Stimulated activated CD8-positive, alpha-beta memory T cell treated with anti-CD3 and anti-CD28 coated beads, Interleukin-12 subunit alpha, Interleukin-12 subunit beta, amount 100 ng/mL, for 4 hours (primary cell): ENCODE data around the gene PPP1CB.
A peak's percentile ranks its signal among the peaks of the same experiment; 100 is the strongest.
"Not testable (repeated sequence)": the region's sequence is repeated elsewhere in the genome, so short reads cannot be mapped to it uniquely, and the experiment has no call there.

Experiments used
- DNase-seq: peaks from one replicate; pipeline ENCODE4 v3.0.0-alpha.2; 2020; ENCODE audit warnings: low read depth

Gene PPP1CB

GRCh38 chr2:28751252-28751955, at the start of gene PPP1CB:
TSS of gene PPP1CB (plus strand) at chr2:28751830. CDS start at chr2:28752125, 295 bp downstream.
- peak; percentile 95 for DNase-seq

- DNase-seq = no peak
Observed at GRCh38 chr2:28702415-28702861, 49.2 kb upstream of the PPP1CB start.

GRCh38 chr2:28702878-28703277, 48.8 kb upstream of the PPP1CB start:
- no peak for DNase-seq

- DNase-seq = no peak
Observed at GRCh38 chr2:28704621-28705020, 47.0 kb upstream of the PPP1CB start.

DNA sequence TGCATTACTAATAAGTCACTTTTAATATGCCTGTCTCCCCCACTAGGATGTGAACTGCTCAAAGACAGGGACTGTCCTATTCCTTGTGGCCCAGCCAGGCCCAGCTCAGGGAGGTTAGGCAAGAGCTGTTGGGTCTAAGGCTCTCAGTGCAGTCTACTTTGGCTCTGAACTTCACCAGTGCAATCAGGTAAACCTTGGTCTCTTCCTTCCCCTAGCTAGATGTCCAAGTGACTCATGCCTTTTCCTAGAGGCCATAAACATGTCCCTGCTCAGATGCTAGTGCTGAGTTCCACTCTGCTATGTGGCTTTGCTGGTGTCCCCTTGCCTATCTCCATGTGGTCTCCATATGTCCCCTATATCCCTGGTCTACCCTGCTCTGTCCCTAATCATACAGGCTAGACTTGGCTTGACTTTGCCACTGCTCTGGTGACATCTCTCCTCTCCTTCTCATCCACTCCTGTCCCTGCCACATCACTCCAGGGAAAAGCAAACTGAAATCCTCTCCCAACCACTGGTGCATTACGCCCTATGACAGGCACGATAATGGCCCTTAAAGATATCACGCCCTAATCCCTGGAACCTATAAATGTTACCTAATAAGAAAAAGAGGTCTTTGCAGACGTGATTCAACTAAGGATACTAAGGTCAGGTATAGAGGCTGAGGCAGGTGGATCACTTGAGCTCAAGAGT, 45.7 kb upstream of the PPP1CB start:
- DNase-seq = no peak

DNA sequence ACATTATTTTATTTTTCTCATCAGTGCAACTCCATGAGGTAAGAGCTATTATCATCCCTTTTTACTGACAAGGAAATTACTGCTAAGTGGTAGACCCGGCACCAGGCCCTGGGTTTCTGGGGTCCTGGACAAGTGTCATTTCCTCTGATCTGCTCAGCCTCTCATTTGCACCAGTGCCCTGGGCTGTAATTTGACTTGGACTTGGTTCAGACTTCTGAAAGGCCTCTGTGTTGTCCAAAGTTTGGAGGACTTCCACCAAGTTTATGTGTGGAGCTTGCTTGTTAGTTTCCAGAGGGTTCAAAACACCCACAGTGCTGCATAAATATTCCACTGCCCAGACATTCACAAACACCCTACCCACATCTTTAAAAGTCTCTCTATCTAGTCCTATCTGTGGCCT, 44.0 kb upstream of the PPP1CB start:
- no peak for DNase-seq

- no peak for DNase-seq
Observed at GRCh38 chr2:28709101-28709500, 42.5 kb upstream of the PPP1CB start.

GRCh38 chr2:28710545-28710944, 41.1 kb upstream of the PPP1CB start:
- DNase-seq = no peak

- DNase-seq = no peak
Observed at GRCh38 chr2:28713577-28714298, 37.9 kb upstream of the PPP1CB start.

DNA sequence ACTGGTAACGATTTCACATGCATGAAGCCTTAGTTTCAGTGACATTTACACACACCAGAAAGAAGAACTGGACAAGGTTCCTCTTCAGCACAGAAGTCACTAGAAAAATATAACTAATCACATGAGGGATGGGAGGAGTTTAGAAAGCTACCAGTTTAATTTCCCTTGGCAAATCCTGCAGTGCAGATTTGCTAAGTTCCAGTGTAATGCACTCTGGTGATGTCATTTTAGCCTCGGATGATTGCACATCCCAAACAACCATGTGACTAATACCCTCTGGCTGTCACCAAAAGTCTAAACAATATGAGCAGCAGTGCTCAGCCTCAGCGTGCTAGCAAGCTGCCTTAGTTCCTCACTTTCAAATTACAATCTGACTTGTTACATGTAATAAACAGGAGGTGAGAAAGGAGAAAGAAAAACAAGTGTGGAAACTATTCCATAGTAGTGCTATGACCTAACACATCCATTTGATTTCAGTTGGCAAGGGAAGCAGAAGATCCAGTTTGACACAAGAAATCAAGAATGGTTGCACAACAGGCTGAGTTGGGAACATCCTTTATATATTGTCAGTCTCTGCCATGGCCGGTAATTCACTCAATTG, 35.3 kb upstream of the PPP1CB start:
- DNase-seq = no peak

DNA sequence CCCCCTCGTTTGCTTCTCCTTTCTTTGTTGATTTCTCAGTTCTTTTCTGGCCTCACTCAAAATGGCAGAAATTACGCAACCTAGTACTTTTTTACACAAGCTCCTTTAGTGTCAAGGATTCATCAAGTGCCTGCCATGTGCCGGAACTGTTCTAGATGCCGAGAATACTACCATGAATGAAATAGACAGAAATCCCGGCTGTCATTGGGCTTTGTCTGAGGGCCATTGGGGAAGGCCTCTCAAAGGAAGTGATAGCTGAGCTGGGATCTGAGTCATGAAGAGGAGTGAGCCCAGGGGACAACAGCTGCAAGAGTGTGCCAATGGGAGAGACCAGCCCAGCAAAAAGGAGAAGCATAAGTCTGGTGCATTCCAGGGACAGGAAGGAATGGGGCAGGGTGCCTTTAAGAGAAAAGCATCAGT, 34.3 kb upstream of the PPP1CB start:
- DNase-seq = no peak

DNA sequence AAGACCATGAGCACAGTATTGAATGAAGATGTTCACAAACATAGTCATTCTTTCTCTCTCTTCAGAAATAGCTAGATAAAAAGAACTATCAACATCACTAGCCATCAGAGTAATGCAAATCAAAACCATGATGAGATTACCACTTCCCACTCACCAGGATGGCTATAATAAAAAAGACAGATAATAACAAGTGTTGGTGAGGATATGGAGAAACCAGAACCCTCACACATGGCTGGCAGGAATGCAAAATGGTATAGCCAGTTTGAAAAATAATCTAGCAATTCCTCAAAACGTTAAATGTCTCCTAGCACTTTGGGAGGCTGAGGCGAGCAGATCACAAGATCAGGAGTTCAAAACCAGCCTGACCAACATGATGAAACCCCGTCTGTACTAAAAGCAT, 31.3 kb upstream of the PPP1CB start:
- DNase-seq = no peak

GRCh38 chr2:28721601-28722191, 29.9 kb upstream of the PPP1CB start:
- DNase-seq = no peak

DNA sequence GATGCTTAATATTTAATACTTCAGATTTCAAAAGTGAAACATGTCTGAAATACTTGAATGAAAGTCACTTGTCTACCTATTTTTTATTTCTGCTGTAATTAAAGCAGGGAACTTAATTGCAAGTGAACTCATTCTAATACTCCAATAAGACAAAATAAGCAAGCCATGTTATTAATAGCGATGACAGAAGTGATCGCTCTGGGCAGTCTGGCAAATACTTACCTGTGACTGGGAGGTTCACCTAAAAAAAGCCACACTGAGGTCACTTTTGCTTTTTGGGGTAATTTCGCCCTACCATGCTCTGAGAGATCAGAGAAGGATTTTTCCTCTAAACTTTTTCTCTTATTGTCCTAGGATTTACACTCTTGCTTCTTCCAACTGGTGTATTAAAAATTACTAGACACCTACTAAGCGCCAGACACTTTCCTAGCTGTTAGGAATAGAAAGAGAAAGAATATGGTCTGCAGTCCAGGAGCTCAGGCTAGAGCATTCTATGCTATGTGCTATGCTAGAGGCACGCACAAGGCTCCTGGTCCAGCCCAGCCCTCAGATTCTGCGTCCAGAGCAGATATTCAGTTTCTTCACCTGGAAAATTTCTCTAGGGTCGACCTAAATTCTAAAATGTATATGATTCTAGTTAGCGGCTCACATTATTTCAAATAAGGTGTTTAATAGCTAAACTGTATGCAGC, 26.5 kb upstream of the PPP1CB start:
- no peak for DNase-seq

DNA sequence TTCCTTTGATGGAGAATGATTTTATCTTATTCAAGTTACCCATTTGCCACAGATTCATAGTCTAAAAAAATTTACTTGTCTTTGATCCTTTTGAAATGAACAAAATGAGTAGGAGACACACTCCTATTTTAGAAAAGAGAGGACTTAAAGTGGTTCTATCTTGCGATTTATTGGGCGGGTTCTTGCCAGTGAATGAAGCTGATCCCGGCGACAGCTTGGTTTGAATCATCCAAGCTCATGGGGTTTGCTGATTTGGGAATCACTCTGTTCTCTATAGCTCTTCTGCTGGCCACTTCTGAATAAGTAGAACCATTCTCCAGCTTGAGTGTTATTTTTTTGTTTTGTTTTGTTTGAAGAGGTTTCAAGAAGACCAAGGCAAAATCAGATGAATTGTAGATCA, 25.5 kb upstream of the PPP1CB start:
- no peak for DNase-seq

DNA sequence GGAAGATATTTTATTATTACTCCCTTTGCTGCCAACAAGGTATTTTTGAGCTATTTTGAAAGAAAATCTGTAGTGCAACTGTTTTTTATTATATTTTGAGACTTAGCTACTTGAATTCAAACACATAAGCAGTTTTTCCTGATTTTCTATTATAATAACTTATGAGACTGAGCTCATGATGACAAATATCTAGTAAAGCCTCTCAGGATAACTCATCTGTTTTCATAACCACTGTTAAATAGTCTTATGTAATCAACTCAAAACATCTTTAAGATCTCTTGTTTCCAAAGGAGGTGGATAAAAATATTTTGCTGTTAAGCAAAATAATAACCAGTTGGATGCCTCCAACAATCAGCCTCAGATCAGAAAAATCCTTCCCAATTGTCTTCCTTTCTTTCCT, 21.9 kb upstream of the PPP1CB start:
- no peak for DNase-seq

- DNase-seq = no peak
Observed at GRCh38 chr2:28730641-28731146, 20.9 kb upstream of the PPP1CB start.

DNA sequence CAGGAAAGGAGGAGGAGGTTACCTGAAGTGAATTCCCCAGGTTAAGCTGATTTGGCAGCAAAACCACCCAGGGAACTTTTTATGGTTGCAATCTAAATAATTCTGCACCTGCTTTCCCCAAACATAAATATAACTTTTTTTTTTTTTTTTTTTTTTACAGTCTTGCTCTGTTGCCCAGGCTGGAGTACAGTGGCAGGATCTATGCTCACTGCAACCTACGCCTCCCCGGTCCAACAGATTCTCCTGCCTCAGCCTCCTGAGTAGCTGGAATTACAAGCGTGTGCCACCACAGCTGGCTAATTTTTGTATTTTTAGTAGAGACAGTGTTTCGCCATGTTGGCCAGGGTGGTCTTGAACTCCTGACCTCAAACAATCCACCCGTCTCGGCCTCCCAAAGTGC, 16.1 kb upstream of the PPP1CB start:
- no peak for DNase-seq

DNA sequence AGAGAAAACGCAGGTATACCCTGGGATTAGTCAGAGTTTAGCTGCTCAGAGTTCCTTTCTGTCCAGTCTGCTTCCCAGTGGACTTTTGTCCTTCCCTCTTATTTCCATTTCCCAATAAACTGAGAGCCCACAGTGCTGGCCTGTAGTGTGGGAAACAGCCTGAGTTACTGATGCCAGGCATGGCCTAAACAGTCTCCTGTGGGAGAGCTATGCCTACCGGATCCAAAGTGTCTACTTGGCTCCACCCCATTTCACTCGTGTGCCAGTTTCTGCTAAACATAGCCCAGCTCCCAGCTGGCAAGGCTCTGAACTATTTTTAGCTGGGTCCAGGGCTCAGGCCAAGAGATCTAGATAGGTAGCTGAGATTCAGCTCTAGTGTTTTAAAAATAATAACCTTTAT, 15.6 kb upstream of the PPP1CB start:
- no peak for DNase-seq

- DNase-seq = no peak
Observed at GRCh38 chr2:28737655-28738054, 14.0 kb upstream of the PPP1CB start.

- not testable (repeated sequence) for DNase-seq
Observed at GRCh38 chr2:28742619-28743018, 9.0 kb upstream of the PPP1CB start.
